Retinal pigment epithelial cell (primary cell): ENCODE results near the gene UBR1.
"Not testable (repeated sequence)": the region's sequence is repeated elsewhere in the genome, so short reads cannot be mapped to it uniquely, and the experiment has no call there.

Experiments
- DNase-seq: peaks from one replicate; pipeline ENCODE4 v3.0.0-alpha.2; 2010; ENCODE audit warnings: low read depth
- H3K4me3 ChIP-seq: 2 replicates; pipeline ENCODE4 v1.5.1; 2011; ENCODE audit warnings: mild to moderate bottlenecking, low read length, control low read depth, moderate library complexity
- CTCF ChIP-seq: conservative IDR thresholded peaks from 2 replicates; pipeline ENCODE4 v1.5.1; 2011; ENCODE audit warnings: low read depth, low read length, control low read depth, inconsistent platforms

Gene UBR1

GRCh38 chr15:43070249-43070648, 35.6 kb downstream of the UBR1 start:
- H3K4me3 ChIP-seq: no peak overlapping the region
- TF ChIP-seq CTCF: no peak
- no peak for DNase-seq

- TF ChIP-seq CTCF: no peak
- DNase-seq: no peak
These were observed 37.9 kb downstream of the UBR1 start for GRCh38 chr15:43067717-43068461.

GRCh38 chr15:43056696-43057095, 49.1 kb downstream of the UBR1 start:
- no peak for DNase-seq
- H3K4me3 ChIP-seq: no peak overlapping the region
- no peak for TF ChIP-seq CTCF

More at GRCh38 chr15:43067717-43068461, 37.9 kb downstream of the UBR1 start:
- no peak overlapping the region for H3K4me3 ChIP-seq

GRCh38 chr15:43052860-43053259, 53.0 kb downstream of the UBR1 start:
- TF ChIP-seq CTCF: no peak
- no peak for DNase-seq
- H3K4me3 ChIP-seq: no peak overlapping the region

- no peak for TF ChIP-seq CTCF
- DNase-seq: no peak
- no peak overlapping the region for H3K4me3 ChIP-seq
These were observed 56.9 kb downstream of the UBR1 start for GRCh38 chr15:43048935-43049334.

GRCh38 chr15:43046484-43046883, 59.4 kb downstream of the UBR1 start:
- no peak for TF ChIP-seq CTCF
- no peak for DNase-seq
- H3K4me3 ChIP-seq: no peak overlapping the region

- no peak overlapping the region for H3K4me3 ChIP-seq
- no peak for DNase-seq
- TF ChIP-seq CTCF: no peak
These were observed 63.0 kb downstream of the UBR1 start for GRCh38 chr15:43042885-43043284.

- not testable (repeated sequence) for DNase-seq, H3K4me3 ChIP-seq
These were observed 64.8 kb downstream of the UBR1 start for GRCh38 chr15:43041085-43041484.

GRCh38 chr15:43035240-43035639, 70.6 kb downstream of the UBR1 start:
- not testable (repeated sequence) for H3K4me3 ChIP-seq, DNase-seq
